Islet precursor cell (in vitro differentiated cells): ENCODE data around the gene HEXIM1.
A peak's percentile ranks its signal among the peaks of the same experiment; 100 is the strongest.

Source experiments
- DNase-seq: peaks from one replicate; pipeline ENCODE4 v3.0.0-alpha.2; 2018

HEXIM1 gene

GRCh38 chr17:45175759-45176115, 27.5 kb downstream of the HEXIM1 start:
- no peak for DNase-seq

DNA sequence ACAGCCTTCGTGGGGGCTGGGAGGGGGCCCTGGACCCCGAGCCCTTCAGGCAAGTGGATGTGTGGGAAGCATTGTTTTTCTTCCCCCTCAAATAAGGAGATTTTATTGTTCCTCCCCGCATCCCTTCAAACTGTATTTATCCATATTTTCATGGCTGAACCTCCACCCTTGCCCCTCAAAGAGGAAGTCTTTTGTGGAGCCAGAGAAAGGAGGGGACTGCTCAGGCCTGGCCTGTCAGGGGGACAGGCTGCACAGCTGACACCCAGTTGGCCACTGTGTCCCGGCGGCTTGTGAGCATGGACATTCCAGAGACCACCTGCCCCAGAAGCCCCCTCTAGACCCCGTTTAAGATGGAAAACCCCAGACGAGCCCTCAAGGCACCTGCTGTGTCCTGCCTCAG, 29.3 kb downstream of the HEXIM1 start:
- no peak for DNase-seq

DNA sequence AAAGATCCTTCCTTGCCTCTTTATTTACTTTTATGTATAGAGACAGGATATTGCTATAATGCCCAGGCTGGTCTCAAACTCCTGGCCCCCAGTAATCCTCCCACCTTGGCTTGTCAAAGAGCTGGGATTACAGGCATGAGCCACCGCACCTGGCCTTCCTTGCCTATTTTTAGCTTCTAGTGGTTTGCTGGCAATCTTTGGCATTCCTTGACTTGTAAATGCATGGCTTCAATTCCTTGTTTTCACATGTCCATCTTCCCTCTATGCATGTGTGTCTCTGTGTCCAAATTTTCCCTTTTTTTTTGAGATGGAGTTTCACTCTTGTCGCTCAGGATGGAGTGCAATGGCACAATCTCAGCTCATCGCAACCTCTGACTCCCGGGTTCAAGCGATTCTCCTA, 35.9 kb downstream of the HEXIM1 start:
- DNase-seq, result no peak

- no peak for DNase-seq
These were observed 38.6 kb downstream of the HEXIM1 start for GRCh38 chr17:45186801-45187354.

DNA sequence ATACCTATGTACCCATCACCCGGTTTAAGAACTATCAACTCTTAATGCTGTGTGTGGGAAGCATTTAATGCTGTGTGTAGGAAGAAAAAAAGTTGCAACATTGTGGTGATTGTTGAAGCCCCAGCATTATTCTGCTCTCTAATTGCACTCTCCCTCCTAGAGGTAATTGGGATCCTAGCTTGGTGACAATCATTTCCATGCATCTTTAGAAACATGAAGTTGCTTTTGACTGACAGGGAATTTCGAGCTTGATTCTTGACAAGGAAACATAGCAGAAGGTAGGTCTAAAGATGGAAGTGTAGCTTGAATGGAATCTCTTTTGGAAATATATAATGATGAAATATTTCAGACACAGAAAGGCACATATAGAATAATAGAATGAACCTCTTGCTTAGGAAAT, 40.7 kb downstream of the HEXIM1 start:
- DNase-seq, result no peak

DNA sequence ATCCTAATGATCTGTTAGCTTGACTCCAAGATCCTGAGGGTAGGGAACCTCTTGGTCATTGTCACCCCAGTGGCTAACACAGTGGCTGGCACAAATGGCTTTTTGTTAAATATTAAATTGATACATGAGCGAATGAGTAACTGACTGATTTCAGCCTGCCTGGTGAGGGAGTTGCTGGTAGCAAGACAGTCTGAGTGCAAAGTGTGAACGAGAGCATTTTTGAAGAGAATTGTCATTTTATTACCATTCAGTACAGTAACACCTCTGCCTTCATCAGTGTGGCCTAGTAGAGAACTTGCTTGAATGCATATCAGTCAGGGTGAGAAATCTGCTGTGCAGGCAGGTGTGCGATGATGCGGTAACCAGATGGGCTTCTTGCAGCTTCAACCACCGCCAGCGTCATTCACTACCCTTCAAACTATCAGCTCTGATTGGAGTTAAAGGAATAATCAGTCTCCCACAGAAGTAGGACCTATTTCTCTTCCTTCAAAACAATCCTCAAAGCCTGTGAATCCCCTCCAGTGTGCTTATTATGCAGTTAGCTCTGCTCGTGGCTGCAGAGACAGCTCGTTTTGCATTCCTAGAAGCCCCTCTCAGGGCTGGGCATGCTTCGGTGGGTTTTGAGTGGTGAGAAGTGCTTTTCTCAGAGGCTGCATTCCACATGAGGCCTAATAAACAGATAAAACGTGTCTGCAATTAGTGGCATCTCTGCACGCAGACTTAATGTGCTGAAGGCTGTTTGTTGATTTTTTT, 42.4 kb downstream of the HEXIM1 start:
- DNase-seq, result peak; percentile 62

- no peak for DNase-seq
These were observed 47.1 kb downstream of the HEXIM1 start for GRCh38 chr17:45195424-45195823.

- peak; percentile 67 for DNase-seq
These were observed 48.8 kb downstream of the HEXIM1 start for GRCh38 chr17:45197108-45197507.

GRCh38 chr17:45197555-45198334, 49.5 kb downstream of the HEXIM1 start:
- DNase-seq, result peak; percentile 99

GRCh38 chr17:45200701-45201100, 52.4 kb downstream of the HEXIM1 start:
- no peak for DNase-seq

DNA sequence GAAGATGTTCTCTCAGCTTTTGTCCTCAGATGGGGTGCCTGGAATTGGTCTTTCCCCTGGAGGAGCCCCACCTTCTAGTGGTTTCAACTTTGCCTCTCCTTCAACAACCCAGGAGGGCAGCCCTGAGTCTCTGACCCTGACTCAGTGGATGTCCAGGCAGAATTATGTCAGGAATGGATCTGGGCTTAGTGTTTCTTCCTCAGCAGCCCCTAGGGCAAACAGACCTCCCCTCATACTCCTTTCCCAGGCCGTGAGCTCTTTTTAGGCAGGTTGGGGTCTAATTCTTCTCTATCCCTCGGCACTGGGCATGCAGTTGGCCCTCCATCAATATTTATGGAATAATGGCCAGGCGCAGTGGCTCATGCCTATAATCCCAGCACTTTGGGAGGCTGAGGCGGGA, 53.2 kb downstream of the HEXIM1 start:
- DNase-seq, result no peak
